Natural killer cell treated with Interleukin-12 subunit alpha and Interleukin-12 subunit beta and Interleukin-15 and Interleukin-18, amount 100 ng/mL, for 72 hours (primary cell): ENCODE results near the gene DUSP7. TPM values are rescaled to one million over a fixed set of nuclear protein-coding genes. Genes with fewer than 3 reads are reported as not detected.

Experiments
- ATAC-seq, 2 donors: fragments of 150-1000 bp; cut with Tn5 transposase in 1 of 2; sonication (Bioruptor Pico), chemical (Tn5 transposase) in 1 of 2; 2 replicates each; pipeline ENCODE4 v1.10.0; 2021
- DNase-seq: peaks from one replicate; pipeline ENCODE4 v3.0.0; 2022; ENCODE audit warnings: low spot score
- H3K27ac Mint-ChIP-seq, 2 donors: 1 replicate in 1 of 2; 2 replicates in 1 of 2; pipeline ENCODE4 v1.8.0; 2022; ENCODE audit warnings: mixed read lengths in 2 of 2, mild to moderate bottlenecking in 1 of 2, moderate library complexity in 1 of 2
- H3K27me3 Mint-ChIP-seq, 2 donors: 1 replicate in 1 of 2; 2 replicates in 1 of 2; pipeline ENCODE4 v1.8.0; 2022; ENCODE audit warnings: mixed read lengths in 2 of 2
- H3K36me3 Mint-ChIP-seq: one replicate; pipeline ENCODE4 v1.8.0; 2022; ENCODE audit warnings: mixed read lengths
- H3K4me1 Mint-ChIP-seq, 2 donors: 1 replicate in 1 of 2; 2 replicates in 1 of 2; pipeline ENCODE4 v1.8.0; 2022; ENCODE audit warnings: low read depth in 2 of 2, mixed read lengths in 2 of 2, mild to moderate bottlenecking in 1 of 2
- H3K4me3 Mint-ChIP-seq: one replicate; pipeline ENCODE4 v1.8.0; 2022; ENCODE audit warnings: mixed read lengths
- H3K9me3 Mint-ChIP-seq: 2 replicates; pipeline ENCODE4 v1.8.0; 2022; ENCODE audit warnings: mixed read lengths
- total RNA-seq, 2 donors: library from RNA; stranded (reverse); gene quantifications; one replicate each; pipeline ENCODE4 v1.2.3, GENCODE V29; 2022

The DUSP7 gene
- total RNA-seq, 2 donors from 2014 or later: 19.4 to 31.0 TPM

DNA sequence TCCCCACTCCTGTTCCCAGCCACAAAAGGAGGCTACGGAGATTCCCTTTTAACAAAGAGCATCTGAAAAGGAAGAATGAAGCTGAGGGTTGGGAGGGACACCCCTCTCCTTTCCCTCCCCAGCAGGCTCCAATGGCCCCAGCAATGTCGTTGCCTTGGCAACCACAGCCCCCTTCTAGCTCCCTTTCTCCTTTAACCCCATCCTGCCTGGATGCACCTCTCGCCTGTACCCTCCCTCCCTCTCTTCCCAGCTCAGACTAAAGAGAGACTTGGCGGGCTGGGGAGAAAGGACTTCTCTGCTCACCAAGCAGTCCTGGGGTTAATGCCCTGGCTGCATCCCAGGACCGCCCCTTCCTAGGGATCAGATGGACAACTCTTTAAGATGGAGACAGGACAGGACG is 53.6 kb downstream of the DUSP7 start:
- Mint-ChIP-seq H3K9me3 (no peaks in the 10 kb centered on the region), H3K27me3 (peaks cover 0 to 4% of the 10 kb centered on the region in 2 donors), H3K27ac (no peak overlapping the region), H3K4me1 (no peaks in the 10 kb centered on the region), H3K4me3 (no peak overlapping the region), H3K36me3 (no peaks in the 10 kb centered on the region)
- DNase-seq: no peak
- ATAC-seq: no peak

DNA sequence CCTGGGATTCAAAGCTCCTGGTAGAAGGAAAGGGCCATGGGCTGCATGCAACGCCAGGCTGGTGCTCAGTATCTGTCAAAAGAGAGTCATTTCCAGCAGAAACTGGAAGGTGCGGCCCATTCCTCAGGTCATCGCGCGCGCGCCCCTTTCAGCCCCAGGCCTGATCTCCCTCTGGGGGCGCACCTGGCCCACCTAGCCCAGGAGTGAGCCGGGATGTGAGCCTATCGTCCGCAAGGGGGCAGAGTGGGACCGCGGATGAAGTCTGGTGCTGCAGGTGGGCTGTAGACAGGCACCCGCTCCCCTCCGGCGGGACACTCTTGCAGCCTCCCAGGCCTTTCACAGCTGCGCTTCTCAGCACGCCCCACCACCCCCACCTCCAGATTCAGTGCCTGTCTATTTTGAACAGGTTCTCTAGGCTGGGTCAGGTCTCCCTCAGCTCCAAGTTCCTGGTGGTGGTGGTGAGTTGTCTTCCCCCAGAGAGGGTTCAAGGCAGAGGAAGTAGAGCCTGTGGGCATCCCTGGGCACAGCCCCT is 54.9 kb downstream of the DUSP7 start:
- peak; percentile 92 for ATAC-seq
- no peaks in the 10 kb centered on the region for H3K9me3 Mint-ChIP-seq
- no peaks in the 10 kb centered on the region for H3K36me3 Mint-ChIP-seq
- H3K4me3 Mint-ChIP-seq: no peak overlapping the region
- H3K27ac Mint-ChIP-seq: no peak overlapping the region
- peak; percentile 78 for DNase-seq
- H3K27me3 Mint-ChIP-seq: peaks cover 0 to 5% of the 10 kb centered on the region in 2 donors
- peaks cover 6 to 7% of the 10 kb centered on the region in 2 donors for H3K4me1 Mint-ChIP-seq

GRCh38 chr3:51999846-52000245 is 56.5 kb downstream of the DUSP7 start:
- H3K4me3 Mint-ChIP-seq: no peak overlapping the region
- H3K27ac Mint-ChIP-seq: no peak overlapping the region
- H3K9me3 Mint-ChIP-seq: no peaks in the 10 kb centered on the region
- peaks cover 8% of the 10 kb centered on the region for H3K36me3 Mint-ChIP-seq
- H3K27me3 Mint-ChIP-seq: peaks cover 0 to 5% of the 10 kb centered on the region in 2 donors
- ATAC-seq: no peak
- H3K4me1 Mint-ChIP-seq: peaks cover 13 to 16% of the 10 kb centered on the region in 2 donors
- no peak for DNase-seq

Other genes starting within 250 kb of the DUSP7 start
- gene IQCF2, start 195.0 kb downstream of the DUSP7 start, total RNA-seq: not detected
- gene IQCF5, start 181.0 kb downstream of the DUSP7 start, total RNA-seq: not detected
- gene IQCF1, start 153.2 kb downstream of the DUSP7 start, total RNA-seq: not detected
- 10 to 100 TPM; 46.4 to 78.1 TPM for gene RRP9, start 114.7 kb downstream of the DUSP7 start, total RNA-seq
- 10 to 100 TPM in 1 of 2 donors, 1 to 10 TPM in 1; 3.7 to 11.9 TPM for gene PARP3, start 114.2 kb downstream of the DUSP7 start, total RNA-seq
- gene GPR62, start 101.2 kb downstream of the DUSP7 start, total RNA-seq: not detected
- 1 to 10 TPM; 7.9 to 8.4 TPM for gene PCBP4, start 89.1 kb downstream of the DUSP7 start, total RNA-seq
- gene ABHD14B, start 82.5 kb downstream of the DUSP7 start, total RNA-seq: 10 to 100 TPM; 28.0 to 33.2 TPM
- gene ABHD14A, start 81.5 kb downstream of the DUSP7 start, total RNA-seq: 10 to 100 TPM in 1 of 2 donors, 1 to 10 TPM in 1; 8.7 to 13.1 TPM
- gene ACY1, start 73.0 kb downstream of the DUSP7 start, total RNA-seq: 10 to 100 TPM; 22.4 to 42.6 TPM
- gene RPL29, start 60.7 kb downstream of the DUSP7 start, total RNA-seq: 100 to 1,000 TPM; 598 to 910 TPM
- gene POC1A, start 97.9 kb upstream of the DUSP7 start, total RNA-seq: 10 to 100 TPM; 14.9 to 35.3 TPM
- gene ALAS1, start 141.6 kb upstream of the DUSP7 start, total RNA-seq: 100 to 1,000 TPM in 1 of 2 donors, 10 to 100 TPM in 1; 93.6 to 121 TPM
- under 1 TPM; 0.10 to 0.39 TPM for gene TLR9, start 169.1 kb upstream of the DUSP7 start, total RNA-seq
- 100 to 1,000 TPM in 1 of 2 donors, 10 to 100 TPM in 1; 90.3 to 117 TPM for gene TWF2, start 182.6 kb upstream of the DUSP7 start, total RNA-seq
- 10 to 100 TPM; 45.7 to 47.7 TPM for gene PPM1M, start 189.2 kb upstream of the DUSP7 start, total RNA-seq
- 10 to 100 TPM; 82.8 to 87.4 TPM for gene WDR82, start 222.1 kb upstream of the DUSP7 start, total RNA-seq
- 10 to 100 TPM; 26.0 to 34.2 TPM for gene GLYCTK, start 231.3 kb upstream of the DUSP7 start, total RNA-seq